Activated CD4-positive, alpha-beta T cell treated with anti-CD3 and anti-CD28 coated beads, Interleukin-2, amount 50 U/mL, for 1 hour (primary cell): ENCODE measurements around the gene FHAD1.

ENCODE experiments used
- DNase-seq: peaks from one replicate; pipeline ENCODE4 v3.0.0-alpha.2; 2020

FHAD1 gene

GRCh38 chr1:15249081-15249480 is 2.1 kb downstream of the FHAD1 start:
- peak; percentile 40 for DNase-seq

DNA sequence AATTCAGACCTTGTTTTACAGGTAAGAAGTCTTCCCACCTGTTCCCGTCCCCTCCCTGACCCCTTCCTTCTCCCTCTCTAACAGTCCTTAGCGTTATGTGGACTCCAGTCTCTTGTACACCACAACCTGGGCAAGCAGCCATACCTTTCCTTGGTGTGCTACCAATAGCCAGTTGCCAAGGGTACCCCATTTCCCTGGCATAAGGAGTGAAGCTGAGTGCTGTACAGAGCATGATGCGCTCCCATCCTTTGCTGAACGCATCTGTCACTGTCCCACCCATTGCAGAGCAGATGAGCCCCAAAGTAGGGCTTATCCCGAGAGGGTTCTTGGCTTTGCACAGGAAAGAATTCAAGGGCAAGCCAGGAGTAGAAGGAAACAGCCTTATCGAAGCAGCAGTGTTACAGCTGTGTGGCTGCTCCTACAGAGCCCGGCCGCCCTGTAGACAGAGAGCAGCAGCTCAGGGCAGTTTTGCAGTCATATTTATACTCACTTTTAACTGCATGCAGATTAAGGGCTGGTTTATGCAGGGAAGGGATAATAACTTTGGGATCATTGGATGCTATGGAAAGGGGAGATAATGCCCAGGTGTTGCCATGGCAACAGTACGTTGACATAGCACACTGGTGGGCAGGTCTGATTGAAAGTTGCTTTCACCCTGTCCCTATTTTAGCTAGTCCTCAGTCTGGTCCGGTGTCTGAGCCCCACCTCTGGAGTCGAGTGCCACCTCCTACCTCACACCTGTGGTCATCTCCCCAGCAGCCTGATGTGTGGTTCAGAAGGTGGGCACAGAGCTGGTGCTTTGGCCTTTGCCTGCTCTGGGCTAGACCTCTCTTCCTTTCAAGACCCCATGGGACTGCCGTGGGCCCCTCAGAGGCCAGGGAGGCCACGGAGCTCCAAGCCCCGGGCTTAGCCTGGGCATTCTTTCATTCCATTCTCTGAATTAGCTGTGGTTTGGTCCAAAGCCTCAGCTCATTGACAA is 5.1 kb downstream of the FHAD1 start:
- DNase-seq = no peak

- no peak for DNase-seq
Measured at GRCh38 chr1:15254559-15254958, 7.5 kb downstream of the FHAD1 start.

DNA sequence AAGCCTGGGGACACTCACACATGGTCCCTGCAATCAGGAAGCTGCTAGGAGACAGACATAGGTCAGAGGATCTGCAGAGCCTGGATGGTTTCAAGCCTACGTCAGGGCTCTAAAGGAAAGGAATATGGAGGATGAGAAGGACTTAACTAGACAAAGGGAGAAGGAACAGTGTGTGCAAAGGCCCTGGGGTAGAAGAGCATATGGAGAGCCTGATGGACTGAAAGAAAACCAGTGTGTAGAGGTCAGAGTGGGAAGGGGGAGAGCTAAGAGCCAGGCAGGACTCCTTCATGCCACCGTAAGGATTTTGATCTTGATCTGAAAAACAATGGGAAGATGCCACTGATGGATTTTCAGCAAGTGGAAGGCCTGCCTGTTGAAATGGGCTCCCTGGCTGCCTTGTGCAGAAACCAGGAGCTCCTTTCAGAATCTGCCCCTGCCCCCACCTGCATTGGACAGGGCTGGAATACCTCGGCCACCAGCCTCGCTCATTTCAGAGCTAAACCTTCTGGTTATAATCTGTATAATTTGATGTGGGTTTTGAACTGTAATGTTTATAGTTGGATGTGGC is 8.6 kb downstream of the FHAD1 start:
- DNase-seq = no peak

DNA sequence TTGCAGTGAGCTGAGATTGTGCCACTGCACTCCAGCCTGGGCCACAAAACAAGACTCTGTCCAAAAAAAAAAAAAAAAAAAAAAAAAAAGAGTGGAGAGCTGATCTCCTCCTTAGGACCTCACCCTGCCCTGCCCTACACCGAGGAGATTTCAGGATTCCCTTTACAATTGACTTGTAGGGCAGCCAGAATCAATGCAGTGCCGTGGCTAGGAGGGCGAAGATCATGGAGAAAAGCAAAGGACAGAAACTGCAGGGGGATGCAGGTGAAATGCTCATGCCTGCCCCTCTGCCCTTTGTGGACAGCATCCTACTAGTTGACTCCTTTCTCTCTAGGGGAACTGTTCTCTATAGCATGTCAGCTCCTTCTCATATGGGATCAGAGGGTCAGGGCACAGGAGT is 9.6 kb downstream of the FHAD1 start:
- no peak for DNase-seq

DNA sequence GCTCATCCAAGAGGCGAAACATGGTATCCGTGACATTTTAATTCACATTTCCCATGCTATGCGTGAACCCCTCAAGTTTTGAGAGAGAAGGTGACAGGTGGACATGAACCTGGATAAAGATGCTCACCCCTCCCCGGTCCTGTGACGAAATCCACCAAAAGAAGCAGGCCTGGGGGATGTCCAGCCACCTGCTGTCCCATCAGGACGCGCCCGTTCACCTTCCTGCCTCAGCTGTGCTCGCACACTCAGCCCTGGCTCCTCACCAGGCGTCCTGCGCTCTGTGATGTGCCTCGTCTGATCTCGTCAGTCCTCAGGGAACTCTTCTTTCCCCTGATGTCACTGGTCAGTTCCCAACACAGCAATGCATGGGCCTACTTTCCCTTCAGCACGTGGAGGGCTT is 10.3 kb downstream of the FHAD1 start:
- DNase-seq = no peak

DNA sequence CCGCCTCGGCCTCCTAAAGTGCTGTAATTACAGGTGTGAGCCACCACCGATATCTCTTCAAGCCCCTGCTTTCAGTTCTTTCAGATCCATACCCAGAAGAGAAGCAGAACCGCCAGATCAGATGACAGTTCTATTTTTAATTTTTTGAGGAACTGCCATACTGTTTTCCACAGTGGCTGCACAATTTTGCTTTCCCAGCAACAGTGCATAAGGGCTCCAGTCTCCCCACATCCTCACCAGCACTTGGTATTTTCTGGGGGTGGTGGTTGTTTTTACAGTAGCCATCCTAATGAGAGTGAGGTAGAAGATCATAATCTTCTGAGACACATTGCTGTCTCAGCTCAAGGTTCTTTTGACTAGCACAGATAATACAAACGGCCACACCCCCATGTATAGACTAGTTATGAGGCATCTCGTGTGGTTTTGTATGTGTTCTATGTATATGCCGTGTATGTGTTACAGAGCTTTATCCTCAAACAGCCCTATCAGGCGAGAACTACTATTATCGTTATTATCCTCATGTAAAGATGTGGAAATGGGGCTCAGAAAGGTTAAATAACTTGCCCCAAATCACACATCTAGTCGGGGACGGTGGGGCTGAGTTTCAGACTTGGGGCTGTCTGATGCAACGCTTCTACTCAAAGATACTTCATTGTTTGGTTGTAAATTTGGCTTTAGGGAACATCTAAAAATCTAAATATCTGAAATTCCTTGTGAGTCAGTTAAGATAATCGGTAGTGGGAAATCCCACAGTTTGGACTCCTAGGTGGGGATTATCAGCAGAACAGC is 12.0 kb downstream of the FHAD1 start:
- DNase-seq = no peak

- DNase-seq = no peak
Measured at GRCh38 chr1:15259622-15260007, 12.6 kb downstream of the FHAD1 start.

DNA sequence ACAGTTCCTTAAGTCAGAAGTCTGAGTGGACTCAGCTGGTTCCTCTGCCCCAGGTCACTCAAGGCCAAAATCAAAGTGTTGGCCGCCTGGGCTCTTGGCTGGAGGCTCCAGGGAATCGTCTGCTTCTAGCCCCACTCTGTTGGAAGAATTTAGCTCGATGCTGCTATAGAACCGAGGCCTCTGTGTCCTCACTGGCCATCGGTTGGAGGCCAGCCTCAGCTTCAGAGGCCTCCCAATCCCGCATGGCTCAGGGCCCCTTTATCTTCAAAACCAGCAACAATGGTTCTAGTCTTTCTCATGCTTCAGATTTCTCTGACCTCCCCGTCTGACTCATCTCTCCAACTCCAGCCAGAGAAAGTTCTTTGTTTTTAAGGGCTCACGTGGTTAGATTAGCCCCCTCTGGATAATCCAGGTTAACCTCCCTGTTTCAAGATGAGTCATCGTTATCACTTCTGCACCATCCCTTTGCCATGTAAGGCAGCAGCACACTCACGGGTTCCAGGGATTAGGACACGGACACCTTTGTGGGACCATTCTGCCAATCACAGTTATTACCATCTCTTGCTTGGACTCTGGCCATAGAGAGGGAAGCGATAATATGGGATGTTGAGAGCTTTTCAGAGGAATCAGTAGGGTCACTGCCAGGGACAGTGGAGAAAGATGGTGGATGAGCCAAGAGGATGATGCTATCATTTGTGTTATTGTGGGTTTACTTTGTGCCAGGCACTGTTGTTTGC is 13.6 kb downstream of the FHAD1 start:
- DNase-seq = no peak

- DNase-seq = no peak
Measured at GRCh38 chr1:15261155-15262002, 14.4 kb downstream of the FHAD1 start.

DNA sequence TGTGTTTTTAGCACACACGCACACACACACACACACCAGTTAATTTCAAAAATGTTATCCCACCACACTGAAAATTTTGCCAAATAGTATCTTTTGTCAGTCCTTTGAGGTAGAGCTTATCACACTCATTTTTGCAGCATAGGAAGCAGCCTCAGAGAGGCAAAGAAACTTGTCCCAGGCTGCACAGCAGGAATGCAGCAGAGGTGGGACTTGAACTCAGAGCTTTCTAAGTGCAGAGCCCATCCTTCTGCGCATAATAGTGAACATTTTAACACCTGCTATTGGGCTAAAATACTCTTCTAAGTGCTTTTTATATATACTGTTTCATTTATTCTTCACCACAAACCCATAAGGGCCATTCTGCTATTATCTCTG is 15.0 kb downstream of the FHAD1 start:
- DNase-seq = no peak

- no peak for DNase-seq
Measured at GRCh38 chr1:15262706-15263105, 15.7 kb downstream of the FHAD1 start.

DNA sequence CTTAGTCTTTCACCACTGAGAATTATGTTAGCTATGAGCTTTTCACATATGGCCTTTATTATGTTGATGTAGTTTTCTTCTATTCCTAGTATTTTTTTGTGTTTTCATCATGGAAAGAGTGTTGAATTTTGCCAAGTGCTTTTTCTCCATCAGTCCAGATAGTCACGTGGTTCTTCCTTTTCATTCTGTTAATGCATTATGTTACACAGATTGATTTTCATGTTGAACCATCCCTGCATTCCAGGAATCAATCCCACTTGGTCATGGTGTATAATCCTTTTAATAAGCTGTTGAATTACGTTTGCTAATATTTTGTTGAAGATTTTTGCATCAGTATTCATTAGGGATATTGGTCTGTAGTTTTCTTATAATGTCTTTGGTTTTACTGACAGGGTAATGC is 17.7 kb downstream of the FHAD1 start:
- DNase-seq = no peak

- DNase-seq = no peak
Measured at GRCh38 chr1:15271196-15271595, 24.2 kb downstream of the FHAD1 start.

DNA sequence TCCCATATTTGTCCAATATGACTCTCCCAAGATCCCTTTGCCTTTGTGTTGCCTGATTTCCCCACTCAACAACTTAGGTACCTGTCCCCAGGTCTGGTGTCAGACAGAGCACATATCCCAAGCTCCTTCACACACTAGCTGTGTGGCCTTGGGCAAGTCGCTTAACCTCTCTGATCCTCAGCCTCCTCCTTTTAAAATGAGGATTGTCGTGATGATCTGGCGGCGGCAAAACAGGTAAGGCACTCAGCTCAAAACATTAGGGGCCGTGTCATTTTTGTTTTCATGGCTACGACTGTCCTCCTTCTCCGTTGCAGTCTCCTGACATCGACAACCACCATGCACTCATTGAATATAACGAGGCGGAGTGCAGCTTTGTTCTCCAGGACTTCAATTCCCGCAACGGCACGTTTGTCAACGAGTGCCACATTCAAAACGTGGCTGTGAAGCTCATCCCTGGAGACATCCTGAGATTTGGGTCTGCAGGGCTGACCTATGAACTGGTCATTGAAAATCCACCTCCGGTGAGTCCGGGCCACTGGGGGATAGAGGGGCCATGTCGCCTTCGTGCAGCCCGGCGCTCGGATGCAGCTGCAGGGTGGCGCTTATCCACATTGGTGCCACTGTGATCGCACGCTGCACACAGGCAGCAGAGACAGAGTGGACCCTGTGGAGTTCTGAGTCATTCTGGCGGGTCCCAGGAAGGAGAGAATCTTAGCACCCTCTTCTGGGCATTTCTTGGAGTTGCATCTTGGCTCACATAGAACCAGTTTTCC is 25.2 kb downstream of the FHAD1 start:
- DNase-seq = no peak

DNA sequence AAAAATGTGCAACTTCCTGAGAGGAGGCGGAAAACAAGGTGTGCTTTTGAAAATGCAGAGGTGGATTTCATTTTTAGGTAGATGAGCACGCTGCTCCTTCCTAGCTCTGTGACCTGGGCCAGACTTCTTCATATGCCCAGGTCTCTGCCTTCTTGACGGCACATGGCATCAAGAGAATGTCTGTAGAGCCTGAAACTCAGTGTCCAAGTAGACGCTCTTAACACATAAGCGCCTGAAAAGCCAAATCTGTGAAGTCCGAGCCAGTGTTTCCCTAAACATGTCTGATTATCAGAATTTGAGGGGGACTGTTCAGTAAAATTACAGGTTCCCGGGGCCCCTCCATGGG is 25.7 kb downstream of the FHAD1 start:
- DNase-seq = no peak

DNA sequence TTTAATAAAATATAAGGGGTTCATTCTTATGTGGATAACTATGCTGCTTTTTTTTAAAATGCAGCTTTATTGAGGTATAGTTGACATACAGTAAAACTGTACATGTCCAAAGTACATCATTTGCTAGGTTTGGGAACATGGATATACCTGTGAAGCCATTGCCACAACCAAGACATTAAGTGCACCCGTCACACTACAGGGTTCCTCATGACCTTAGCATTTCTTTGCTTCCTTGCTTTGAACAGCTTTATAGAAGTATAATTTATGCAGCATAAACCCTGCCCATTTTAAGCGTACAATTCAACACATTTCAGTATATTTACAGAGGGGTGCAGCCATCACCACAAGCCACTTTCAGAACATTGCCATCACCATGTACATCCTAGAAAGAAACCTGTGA is 26.3 kb downstream of the FHAD1 start:
- DNase-seq = no peak

GRCh38 chr1:15275921-15276683 is 29.1 kb downstream of the FHAD1 start:
- no peak for DNase-seq

GRCh38 chr1:15276691-15277446 is 29.8 kb downstream of the FHAD1 start:
- DNase-seq = no peak

DNA sequence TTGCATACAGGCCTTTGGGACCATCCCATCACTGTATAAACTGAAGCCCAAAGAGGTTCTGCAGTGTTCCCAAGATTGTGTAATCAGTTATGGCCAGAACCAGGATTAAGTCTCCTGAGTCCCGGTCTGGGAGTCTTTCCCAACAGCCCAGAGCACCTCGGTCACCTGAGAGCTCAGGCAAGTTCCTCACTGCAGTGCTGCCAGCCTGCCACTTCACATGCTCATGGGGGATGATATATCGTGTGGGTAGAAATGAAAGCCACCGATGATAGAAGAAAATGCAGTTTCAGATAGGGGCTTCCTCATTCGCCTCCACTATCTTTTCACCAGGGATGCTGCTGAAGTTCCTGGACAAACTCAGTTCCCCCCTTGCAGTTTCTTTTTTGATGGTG is 30.4 kb downstream of the FHAD1 start:
- DNase-seq = no peak
